Activated CD4-positive, alpha-beta T cell treated with anti-CD3 and anti-CD28 coated beads, Interleukin-2, amount 50 U/mL, for 24 hours (primary cell): Measurements from ENCODE around the gene NFE2L1.
A peak's percentile ranks its signal among the peaks of the same experiment; 100 is the strongest.
"Not testable (repeated sequence)": the region's sequence is repeated elsewhere in the genome, so short reads cannot be mapped to it uniquely, and the experiment has no call there.

Experiments
- DNase-seq, 2 donors: peaks; one replicate each; pipeline ENCODE4 v3.0.0-alpha.2; 2020; ENCODE audit warnings: low read depth in 1 of 2, low spot score in 1 of 2

The NFE2L1 gene

GRCh38 chr17:48047741-48048383 is at the start of gene NFE2L1:
NFE2L1 (plus strand) TSS chr17:48048359; CDS start chr17:48051119, 2,760 bp downstream.
- DNase-seq = peak; percentile 90 to 98

GRCh38 chr17:47999582-47999981 is 48.6 kb upstream of the NFE2L1 start:
- no peak for DNase-seq

DNA sequence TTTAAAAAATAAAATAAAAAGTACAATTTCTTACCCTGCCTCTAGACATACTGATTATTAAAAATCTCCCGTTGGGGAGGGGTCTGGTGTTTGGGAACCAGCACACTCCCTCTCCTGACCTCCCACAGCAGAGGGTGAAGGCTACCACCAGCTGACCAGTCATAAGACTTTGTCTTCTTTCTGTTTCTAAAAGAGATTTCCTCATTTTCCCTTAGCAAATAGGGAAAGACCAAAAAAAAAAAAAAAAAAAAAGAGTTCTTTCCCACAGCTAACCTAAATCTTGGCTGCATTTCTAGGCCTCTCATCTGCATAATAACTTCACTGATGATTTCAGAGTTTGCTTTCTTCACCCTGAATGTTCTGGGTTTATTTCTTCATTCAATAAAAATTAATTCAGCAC is 47.0 kb upstream of the NFE2L1 start:
- DNase-seq = no peak

- not testable (repeated sequence) for DNase-seq
Observed at GRCh38 chr17:48001657-48002056, 46.5 kb upstream of the NFE2L1 start.

DNA sequence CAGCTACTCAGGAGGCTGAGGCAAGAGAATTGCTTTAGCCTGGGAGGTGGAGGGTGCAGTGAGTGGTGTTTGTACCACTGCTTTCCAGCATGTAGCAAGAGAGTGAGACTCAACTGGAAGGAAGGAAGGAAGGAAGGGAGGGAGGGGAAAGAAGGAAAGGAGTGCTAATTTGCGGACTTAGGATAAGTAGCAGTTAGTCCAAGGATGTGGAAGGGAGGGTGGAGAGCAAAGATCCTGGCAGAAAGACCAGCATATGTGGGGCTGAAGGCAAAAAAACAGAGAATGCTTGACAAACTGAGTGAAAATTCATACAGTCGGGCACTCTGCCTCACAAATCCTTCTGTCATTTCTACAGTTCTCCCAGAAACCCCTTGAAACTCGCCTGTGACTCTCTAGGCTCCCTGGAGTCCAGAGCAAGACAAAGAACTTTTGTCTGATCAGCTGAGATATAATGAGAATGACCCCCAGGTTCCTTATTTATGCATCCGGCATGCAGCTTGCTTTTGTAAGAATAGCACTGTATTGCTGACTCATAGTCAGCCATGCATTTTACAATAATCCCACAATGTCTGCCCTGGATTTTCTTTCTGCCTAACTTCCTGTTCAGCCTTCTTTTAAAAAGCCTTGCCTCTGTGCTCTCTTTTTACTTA is 45.8 kb upstream of the NFE2L1 start:
- DNase-seq = no peak

GRCh38 chr17:48002916-48003416 is 45.2 kb upstream of the NFE2L1 start:
- DNase-seq = no peak

DNA sequence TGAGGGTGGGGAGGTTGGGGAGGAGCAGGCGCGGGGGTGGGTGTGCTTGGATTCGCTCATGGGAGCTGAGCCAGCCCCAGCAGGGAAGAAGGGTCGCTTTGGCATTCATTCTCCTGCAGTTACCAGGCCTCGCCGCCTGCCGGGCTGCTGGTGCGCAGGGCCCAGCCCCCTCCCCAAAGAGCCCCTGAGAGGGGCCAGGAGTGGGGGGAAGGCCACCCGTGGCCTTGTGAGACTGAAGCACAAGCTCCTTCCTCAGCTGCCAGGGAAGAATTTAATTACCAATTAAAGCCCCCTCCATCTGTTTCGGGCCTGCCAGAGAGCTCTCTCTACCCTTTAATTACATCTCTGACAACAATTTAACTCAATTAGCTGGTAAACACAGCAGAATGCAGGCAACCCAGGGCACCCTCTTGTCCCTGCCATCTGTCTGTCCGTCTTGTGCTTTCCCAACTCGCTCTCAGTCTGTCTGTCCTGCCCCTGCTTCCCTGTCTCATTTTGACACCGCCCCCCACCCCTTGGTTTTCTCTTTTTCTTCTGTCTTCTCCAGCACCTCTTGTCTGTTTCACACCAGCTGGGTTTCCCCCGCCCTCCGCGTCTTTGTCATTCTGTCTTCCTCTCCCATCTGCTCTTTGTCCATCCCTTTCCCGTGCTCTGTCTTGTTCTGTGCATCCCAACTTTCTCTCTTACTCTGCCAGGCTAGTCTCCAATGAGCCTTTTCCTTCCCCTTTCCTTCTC is 44.6 kb upstream of the NFE2L1 start:
- DNase-seq = no peak

DNA sequence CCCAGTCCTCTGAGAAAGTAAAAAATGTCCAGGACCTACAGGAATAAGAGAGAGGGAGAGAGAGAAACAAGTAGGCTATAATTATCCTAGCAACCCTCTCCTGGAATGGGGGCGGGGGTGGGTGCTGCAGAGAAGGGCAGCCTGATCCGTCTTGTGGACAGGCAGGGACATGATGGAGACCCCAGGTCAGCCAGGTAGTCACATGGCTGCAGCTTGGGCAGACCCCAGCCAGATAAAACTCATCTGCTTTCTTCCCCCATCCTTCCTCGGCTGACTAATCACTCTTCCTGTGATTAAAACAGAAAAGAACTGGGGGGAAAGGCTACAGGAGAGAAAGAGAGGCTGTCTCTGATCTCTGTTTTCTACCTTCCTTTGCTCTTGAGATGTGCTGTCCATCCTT is 43.2 kb upstream of the NFE2L1 start:
- DNase-seq = no peak

DNA sequence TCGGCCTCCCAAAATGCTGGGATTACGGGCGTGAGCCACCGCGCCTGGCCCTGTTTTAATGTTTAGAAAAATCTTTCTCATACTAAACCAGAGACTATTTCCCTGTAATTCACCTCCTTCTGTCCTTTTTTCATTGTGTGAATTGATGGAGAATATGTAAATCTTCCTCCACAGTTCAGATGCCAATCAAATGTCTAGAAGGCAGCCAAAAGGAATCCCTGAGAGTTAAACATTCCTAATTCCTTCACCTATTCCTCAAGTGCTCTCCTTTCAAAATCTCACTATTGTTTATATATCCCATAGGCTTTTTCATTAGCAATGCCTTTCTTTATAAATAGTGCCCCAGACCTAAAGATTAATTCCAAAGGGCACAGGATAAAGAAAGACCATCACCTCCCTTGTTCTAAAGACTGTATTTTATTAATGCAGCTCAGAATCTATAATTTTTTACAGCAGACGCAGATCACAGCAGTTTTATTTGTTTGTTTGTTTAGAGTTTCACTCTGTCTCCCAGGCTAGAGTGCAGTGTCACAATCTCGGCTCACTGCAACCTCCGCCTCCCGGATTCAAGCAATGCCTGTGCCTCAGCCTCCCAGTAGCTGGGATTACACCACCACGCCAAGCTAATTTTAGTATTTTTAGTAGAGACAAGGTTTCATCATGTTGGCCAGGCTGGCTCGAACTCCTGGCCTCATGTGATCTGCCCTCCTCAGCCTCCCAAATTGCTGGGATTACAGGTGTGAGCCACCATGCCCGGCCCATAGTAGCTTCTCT is 41.0 kb upstream of the NFE2L1 start:
- no peak for DNase-seq

GRCh38 chr17:48010193-48010592 is 38.0 kb upstream of the NFE2L1 start:
- no peak for DNase-seq

DNA sequence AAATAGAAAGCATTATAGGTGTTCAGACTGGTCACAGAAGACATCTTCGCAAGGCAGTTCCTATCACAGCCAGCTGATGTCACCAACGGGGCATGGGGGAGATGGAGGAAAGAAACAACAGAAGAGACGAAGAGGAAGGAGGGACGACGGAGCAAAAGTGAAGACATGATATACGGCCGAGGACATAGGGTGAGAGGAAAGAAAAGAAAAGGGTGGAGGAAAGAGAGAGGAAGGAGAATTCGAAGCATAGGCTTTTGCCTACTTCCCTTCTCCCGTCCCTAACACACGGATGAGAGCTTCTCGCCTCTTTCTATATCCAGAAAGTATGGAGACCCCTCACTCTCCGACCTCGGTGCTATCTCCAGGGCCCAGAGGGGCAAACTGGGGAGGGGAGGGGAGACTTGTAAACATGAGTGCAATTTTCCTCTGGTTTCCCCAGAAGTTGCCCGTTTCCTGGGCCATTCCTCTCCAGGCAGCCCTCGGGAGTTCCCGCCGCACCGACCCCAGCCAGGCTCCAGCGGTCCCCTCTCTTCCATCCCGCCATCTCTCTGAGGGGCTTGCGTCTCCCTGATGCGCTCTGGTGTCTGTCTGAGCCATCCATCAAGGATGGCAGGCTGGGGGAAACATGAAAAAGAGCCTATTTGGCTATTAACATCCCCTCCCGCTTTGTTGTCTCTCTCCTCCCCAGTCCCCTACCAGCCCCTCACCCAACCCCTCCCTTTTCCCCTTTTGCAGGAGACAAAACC is 36.6 kb upstream of the NFE2L1 start:
- DNase-seq = peak in 1 of 2 donors; percentile 36

DNA sequence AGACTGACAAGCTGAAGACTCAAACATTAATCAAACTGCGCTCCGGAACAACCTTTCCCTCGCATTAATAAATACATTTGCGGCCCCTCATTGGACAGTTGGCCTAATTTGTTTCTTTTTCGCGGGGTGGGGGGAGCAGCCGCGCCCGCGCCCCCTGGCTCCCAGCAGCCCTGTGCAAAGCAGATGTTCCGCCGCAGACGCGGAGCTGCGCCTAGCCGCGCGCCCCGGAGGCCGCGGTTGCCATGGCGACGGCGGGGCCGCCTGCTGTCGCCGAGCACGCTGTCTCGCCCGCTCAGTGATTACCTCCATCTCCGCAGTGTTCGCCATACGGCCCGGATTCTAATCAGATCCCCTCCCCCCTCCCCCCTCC is 36.0 kb upstream of the NFE2L1 start:
- peak; percentile 32 to 39 for DNase-seq

DNA sequence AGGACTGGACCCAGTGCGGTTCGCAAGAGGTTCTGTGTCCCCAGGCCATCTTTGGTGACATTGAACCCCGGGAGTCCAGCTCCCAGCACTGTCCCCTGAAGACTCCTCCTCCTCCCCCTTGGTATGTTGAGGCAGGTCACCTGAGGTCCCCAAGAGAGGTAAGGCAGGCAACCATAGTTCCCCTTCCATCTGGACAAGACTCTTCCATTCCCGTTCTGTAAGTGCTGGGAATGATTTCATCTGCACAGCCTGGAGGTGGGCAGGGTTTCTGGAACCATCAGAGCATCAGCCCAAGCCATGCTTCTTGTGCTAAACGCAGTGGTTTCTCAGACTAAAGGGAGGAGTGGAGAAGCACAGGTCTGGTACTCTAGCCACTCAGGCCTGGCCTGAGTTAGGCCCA is 35.5 kb upstream of the NFE2L1 start:
- DNase-seq = no peak

- DNase-seq = no peak
Observed at GRCh38 chr17:48013876-48014594, 34.1 kb upstream of the NFE2L1 start.

- DNase-seq = no peak
Observed at GRCh38 chr17:48014595-48015111, 33.5 kb upstream of the NFE2L1 start.

- no peak for DNase-seq
Observed at GRCh38 chr17:48016112-48016511, 32.0 kb upstream of the NFE2L1 start.

- DNase-seq = not testable (repeated sequence)
Observed at GRCh38 chr17:48017817-48018158, 30.4 kb upstream of the NFE2L1 start.

DNA sequence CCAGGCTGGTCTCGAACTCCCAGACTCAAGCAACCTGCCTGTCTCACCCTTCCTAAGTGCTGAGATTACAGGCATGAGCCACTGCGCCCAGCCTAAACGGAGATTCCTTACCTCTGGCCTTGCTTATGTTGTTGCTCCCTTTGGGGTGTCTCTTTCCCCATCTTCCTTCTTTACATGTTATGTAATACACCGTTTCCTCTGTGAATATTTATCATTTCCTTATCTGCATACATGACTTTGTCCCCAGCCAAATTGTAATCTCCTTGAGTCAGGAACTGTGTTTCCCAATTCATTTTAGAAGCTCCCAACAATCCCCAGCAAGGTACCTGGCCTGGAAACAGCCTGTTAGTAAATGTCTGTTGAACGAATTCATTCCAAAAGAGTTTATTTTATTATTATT is 26.2 kb upstream of the NFE2L1 start:
- no peak for DNase-seq

DNA sequence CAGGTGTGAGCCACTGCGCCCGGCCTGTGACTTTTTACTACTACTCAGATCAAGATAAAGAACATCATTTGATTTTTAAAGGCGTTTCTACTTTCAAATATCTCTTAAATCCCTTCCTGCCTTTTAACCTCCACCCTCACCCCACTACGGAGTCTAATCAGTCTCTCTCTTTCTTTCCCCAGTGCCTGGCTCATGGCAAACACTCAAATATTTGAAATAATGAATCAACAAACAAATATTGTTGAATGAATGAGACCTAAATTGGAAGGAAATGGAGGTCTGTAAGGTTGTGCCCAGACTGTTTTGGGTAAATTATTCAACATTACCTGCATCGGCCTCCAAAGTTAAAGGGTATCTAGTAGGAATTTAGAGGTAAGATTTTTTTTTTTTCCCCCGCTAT is 25.3 kb upstream of the NFE2L1 start:
- no peak for DNase-seq
